Natural killer cell treated with Interleukin-12 subunit alpha and Interleukin-12 subunit beta and Interleukin-15 and Interleukin-18, amount 100 ng/mL, for 72 hours (primary cell): ENCODE results near the gene ARHGEF38. TPM values are rescaled to one million over a fixed set of nuclear protein-coding genes. Genes with fewer than 3 reads are reported as not detected.

Source experiments
- ATAC-seq, 2 donors: fragments of 150-1000 bp; cut with Tn5 transposase in 1 of 2; sonication (Bioruptor Pico), chemical (Tn5 transposase) in 1 of 2; 2 replicates each; pipeline ENCODE4 v1.10.0; 2021
- DNase-seq: peaks from one replicate; pipeline ENCODE4 v3.0.0; 2022; ENCODE audit warnings: low spot score
- H3K27ac Mint-ChIP-seq, 2 donors: 1 replicate in 1 of 2; 2 replicates in 1 of 2; pipeline ENCODE4 v1.8.0; 2022; ENCODE audit warnings: mixed read lengths in 2 of 2, mild to moderate bottlenecking in 1 of 2, moderate library complexity in 1 of 2
- H3K27me3 Mint-ChIP-seq, 2 donors: 1 replicate in 1 of 2; 2 replicates in 1 of 2; pipeline ENCODE4 v1.8.0; 2022; ENCODE audit warnings: mixed read lengths in 2 of 2
- H3K36me3 Mint-ChIP-seq: one replicate; pipeline ENCODE4 v1.8.0; 2022; ENCODE audit warnings: mixed read lengths
- H3K4me1 Mint-ChIP-seq, 2 donors: 1 replicate in 1 of 2; 2 replicates in 1 of 2; pipeline ENCODE4 v1.8.0; 2022; ENCODE audit warnings: low read depth in 2 of 2, mixed read lengths in 2 of 2, mild to moderate bottlenecking in 1 of 2
- H3K4me3 Mint-ChIP-seq: one replicate; pipeline ENCODE4 v1.8.0; 2022; ENCODE audit warnings: mixed read lengths
- H3K9me3 Mint-ChIP-seq: 2 replicates; pipeline ENCODE4 v1.8.0; 2022; ENCODE audit warnings: mixed read lengths
- total RNA-seq, 2 donors: library from RNA; stranded (reverse); gene quantifications; one replicate each; pipeline ENCODE4 v1.2.3, GENCODE V29; 2022

The ARHGEF38 gene
- total RNA-seq, 2 donors from 2014 or later = not detected

DNA sequence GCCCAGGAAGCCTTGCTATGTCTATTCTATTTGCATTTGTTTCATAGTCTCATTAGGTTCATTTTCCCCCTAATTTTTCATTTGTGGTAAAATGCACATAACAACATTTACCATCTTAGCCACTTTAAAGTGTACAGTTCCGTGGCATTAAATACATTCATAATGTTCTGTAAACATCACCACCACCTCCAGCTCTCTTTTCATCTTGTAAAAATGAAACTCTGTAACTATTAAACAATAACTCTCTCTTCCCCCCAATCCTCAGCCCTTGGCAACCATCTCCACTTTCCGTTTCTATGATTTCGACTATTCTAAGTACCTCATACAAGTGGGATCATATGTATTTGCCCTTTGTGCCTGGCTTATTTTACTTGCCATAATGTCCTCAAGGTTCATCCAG lies 19.9 kb downstream of the ARHGEF38 start:
- Mint-ChIP-seq H3K4me1 (no peaks in the 10 kb centered on the region), H3K27me3 (peaks cover 0 to 5% of the 10 kb centered on the region in 2 donors), H3K4me3 (no peak overlapping the region), H3K36me3 (no peaks in the 10 kb centered on the region), H3K27ac (no peak overlapping the region), H3K9me3 (peaks cover 7% of the 10 kb centered on the region)
- DNase-seq (no peak), ATAC-seq (no peak)

DNA sequence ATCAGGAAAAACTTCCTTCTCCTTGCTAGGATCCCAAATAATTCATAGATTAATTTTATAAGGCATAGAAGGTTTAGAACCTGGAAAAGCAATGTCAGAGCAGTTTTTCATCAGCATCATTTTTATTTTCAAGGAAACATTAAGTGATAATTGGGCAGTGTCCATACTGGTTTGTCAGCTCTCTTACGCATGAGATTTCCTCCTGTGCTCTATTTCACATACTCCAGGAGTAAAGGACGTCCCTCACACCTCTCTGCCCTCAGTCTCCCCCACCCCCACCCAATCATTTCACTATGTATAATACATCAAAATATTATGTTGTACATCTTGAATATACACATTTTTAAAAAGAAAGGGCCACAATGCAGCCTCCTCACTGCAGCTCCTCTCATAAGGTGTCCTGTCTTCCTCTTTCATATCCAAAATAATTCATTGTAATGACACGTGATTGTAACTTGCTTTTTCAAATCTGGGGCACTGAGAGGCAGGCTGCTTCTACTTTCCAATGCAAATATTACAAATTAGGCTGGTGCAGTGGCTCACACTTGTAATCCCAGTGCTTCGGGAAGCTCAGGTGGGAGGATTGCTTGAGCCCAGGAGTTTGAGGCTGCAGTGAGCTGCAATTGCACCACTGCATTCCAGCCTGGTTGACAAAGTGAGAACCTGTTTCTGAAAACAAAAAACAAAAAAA lies 34.4 kb downstream of the ARHGEF38 start:
- Mint-ChIP-seq H3K4me3 (no peak overlapping the region), H3K27ac (no peak overlapping the region), H3K27me3 (peaks cover 12 to 32% of the 10 kb centered on the region in 2 donors), H3K9me3 (no peaks in the 10 kb centered on the region), H3K4me1 (no peaks in the 10 kb centered on the region), H3K36me3 (no peaks in the 10 kb centered on the region)
- DNase-seq (no peak), ATAC-seq (no peak)

DNA sequence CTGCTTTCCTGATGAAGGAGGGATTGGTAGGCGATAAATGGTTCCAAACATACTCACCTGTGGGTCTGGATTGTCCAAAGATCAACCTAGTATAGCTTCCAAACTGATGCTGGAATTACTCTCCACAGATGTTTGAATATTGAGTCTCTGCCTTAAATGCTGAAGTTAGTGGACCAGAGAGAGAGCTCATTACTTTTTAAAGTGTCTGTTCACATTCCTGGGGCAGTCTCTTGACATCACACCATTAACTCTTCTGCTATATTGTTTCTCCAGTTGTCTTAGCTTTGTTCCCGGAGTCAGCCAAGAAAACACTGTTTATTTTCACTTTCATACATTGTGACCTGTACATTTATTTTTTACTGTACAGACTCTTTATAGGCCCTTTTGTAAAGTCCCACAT lies 35.4 kb downstream of the ARHGEF38 start:
- no peak for ATAC-seq
- H3K27ac Mint-ChIP-seq = no peak overlapping the region

DNA sequence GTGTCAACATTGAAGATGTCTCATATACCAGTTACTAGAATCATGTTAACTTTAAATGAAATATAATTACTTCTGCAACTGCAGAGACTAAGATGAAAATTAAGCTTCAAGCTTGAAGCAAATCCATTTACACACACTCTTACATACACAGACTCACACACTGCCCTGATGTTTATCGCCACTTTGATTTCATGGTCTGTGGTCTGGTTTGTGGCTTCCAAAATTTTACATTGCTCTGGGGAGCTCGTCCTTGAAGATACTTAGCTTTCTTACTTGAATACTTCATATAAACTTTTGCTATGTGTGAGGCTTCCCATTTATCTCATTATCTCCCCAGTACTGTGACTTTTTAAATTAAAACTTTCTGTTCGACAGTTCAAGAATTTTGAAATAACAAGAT lies 35.8 kb downstream of the ARHGEF38 start:
- H3K9me3 Mint-ChIP-seq = no peaks in the 10 kb centered on the region
- no peak for ATAC-seq
- no peaks in the 10 kb centered on the region for H3K4me1 Mint-ChIP-seq

More for the DNA sequence above, 35.4 kb downstream of the ARHGEF38 start:
- H3K4me1 Mint-ChIP-seq = no peaks in the 10 kb centered on the region
- no peaks in the 10 kb centered on the region for H3K36me3 Mint-ChIP-seq
- no peak for DNase-seq
- peaks cover 21 to 40% of the 10 kb centered on the region in 2 donors for H3K27me3 Mint-ChIP-seq
- no peaks in the 10 kb centered on the region for H3K9me3 Mint-ChIP-seq
- no peak overlapping the region for H3K4me3 Mint-ChIP-seq

DNA sequence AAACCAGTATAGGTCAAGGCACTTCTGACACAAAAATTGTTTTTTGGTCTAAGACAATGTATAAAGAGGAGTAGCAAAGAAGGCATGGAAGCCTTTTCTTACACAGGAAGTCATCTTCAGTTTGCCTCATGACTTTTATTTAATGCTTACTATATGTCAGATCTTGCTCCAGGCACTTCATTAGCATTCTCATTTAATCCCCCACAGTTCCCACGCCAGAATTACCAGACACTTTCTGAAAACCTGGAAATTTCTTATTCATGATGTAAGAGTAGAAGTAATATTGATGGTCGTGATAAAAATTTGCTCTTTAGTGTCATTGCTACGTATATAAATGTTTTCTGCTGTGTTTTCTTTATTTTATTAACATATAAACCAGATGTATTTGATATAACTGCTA lies 39.2 kb downstream of the ARHGEF38 start:
- no peaks in the 10 kb centered on the region for H3K4me1 Mint-ChIP-seq
- H3K36me3 Mint-ChIP-seq = no peaks in the 10 kb centered on the region
- H3K9me3 Mint-ChIP-seq = no peaks in the 10 kb centered on the region
- no peak overlapping the region for H3K4me3 Mint-ChIP-seq
- peaks cover 26 to 32% of the 10 kb centered on the region in 2 donors for H3K27me3 Mint-ChIP-seq
- no peak for ATAC-seq
- H3K27ac Mint-ChIP-seq = no peak overlapping the region
- DNase-seq = no peak

More for the DNA sequence above, 35.8 kb downstream of the ARHGEF38 start:
- Mint-ChIP-seq H3K27me3 (peaks cover 20 to 37% of the 10 kb centered on the region in 2 donors), H3K36me3 (no peaks in the 10 kb centered on the region), H3K27ac (no peak overlapping the region), H3K4me3 (no peak overlapping the region)
- DNase-seq = no peak

DNA sequence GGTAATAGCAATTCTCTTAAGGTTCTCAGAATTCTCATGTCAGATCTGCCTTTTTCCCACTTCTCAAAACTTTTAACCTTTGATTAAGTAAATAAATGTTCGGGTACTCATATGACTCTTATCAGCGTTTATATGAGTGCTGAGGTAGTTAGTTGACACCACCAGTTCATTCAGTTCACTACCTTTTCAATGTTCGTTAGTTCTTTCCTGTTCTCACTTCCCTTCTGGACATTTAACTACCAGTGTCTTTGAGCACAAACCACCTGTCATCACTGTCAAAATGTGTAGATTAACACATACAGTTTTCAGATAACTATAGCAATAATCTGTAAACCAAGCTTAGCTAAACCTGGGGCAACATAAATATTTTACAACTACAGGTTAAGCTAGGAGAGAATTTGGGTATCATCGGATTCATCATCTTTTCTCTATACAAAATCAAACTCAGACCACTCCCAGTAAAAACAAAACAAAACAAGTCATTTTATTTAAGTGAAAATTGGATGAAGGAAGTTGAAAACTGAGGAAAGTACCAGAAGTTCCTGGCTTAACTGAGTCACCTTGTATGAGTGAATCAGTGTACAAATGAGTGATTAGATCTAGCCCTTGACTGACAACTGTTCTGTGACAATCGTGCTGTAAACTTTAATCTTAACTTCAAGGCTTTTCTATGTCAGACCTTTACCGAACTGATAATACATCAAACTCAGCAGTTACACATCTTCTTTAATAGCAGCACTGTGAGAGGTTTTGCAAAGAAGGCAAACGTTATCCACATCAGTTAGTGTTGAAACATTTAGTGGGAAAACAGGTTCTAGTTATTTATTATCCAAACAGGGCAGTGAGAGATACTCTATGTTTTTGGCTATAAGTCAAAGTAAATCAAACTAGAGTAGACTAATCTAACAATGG lies 41.9 kb downstream of the ARHGEF38 start:
- Mint-ChIP-seq H3K27me3 (peaks cover 15 to 27% of the 10 kb centered on the region in 2 donors), H3K4me1 (no peaks in the 10 kb centered on the region), H3K36me3 (no peaks in the 10 kb centered on the region), H3K27ac (no peak overlapping the region), H3K4me3 (no peak overlapping the region), H3K9me3 (no peaks in the 10 kb centered on the region)
- DNase-seq = no peak
- peak in 1 of 2 donors; percentile 31 for ATAC-seq

DNA sequence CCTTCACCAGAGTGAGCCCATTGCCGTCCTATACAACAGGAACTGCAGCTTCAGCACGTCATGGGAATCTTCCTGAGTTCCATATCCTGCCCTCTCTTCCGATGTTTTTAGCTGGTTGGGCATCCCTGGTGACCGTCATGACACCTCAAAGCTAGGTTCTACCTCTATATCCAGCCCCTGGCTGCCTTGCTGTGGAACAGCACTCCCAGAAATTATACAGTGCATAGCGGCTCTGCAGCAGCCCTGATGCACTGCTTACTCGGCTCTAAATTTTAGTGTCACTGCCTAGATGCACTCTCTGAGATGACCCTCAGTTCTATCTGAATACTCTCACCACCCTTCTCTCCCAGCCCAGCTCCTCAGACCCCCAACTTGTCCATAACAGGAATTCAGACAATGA lies 44.3 kb downstream of the ARHGEF38 start:
- Mint-ChIP-seq H3K27me3 (peaks cover 13 to 25% of the 10 kb centered on the region in 2 donors), H3K27ac (no peak overlapping the region), H3K4me3 (no peak overlapping the region), H3K4me1 (no peaks in the 10 kb centered on the region), H3K9me3 (no peaks in the 10 kb centered on the region), H3K36me3 (no peaks in the 10 kb centered on the region)
- DNase-seq (no peak), ATAC-seq (no peak)

DNA sequence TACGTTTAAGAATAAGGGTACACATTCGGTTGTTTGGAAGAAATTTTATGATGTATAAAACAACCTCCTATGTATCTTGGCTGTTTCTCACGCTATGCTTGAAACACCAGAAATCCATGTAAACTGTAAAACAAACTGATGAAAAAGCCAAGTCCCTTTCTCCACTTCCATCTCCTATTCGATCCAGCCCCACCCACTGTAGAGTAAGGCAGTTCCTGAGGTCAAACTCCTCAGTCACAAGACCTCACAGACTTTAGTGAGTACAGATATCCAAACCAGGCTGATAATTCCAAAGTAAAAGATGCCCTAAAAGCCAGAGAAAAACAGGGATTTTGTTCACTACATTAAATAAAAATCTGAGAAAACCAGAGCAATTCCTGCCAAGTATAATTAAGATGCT lies 45.6 kb downstream of the ARHGEF38 start:
- no peak for ATAC-seq
- no peaks in the 10 kb centered on the region for H3K9me3 Mint-ChIP-seq
- DNase-seq = no peak
- H3K36me3 Mint-ChIP-seq = no peaks in the 10 kb centered on the region
- peaks cover 0 to 15% of the 10 kb centered on the region in 2 donors for H3K27me3 Mint-ChIP-seq
- H3K4me3 Mint-ChIP-seq = no peak overlapping the region
- no peaks in the 10 kb centered on the region for H3K4me1 Mint-ChIP-seq
- H3K27ac Mint-ChIP-seq = no peak overlapping the region

DNA sequence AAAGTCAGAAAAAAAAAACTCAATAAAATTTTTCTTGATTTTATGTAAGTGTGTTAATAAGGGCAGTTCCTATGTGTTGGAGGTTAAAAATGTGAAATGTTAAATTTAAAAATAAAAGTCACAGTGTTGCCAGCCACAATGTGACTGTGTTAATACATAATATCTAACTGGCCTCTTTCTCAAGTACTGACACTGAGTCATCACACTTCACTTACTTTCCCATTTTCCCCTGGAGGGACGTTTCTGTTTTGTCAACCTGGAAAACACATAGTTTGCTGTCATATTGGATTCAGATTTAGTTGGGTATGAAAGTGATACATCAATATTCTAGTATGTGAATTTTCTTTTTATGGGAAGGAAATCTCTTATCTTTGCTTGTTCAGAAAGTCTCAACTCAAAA lies 46.4 kb downstream of the ARHGEF38 start:
- ATAC-seq (no peak), DNase-seq (no peak)
- no peaks in the 10 kb centered on the region for H3K4me1 Mint-ChIP-seq
- peaks cover 0 to 14% of the 10 kb centered on the region in 2 donors for H3K27me3 Mint-ChIP-seq
- no peaks in the 10 kb centered on the region for H3K36me3 Mint-ChIP-seq
- no peak overlapping the region for H3K27ac Mint-ChIP-seq
- no peaks in the 10 kb centered on the region for H3K9me3 Mint-ChIP-seq
- no peak overlapping the region for H3K4me3 Mint-ChIP-seq

DNA sequence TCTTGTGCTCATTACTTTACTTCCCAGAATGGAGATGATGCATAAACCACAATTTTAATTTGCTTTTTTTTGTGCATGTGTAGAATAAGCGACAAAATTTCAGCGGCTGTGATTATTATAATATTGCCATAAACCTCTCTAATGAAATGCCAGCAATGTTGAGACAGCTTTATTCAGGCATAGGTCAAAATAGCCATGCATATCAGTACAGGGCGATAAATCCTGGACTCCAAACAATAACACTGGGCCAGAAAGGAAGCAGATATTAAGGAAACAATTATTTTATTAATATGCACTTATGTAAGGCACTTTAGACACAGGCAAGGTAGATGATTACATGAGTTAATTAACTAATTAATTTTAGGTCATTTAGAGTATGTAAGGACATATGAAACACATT lies 47.1 kb downstream of the ARHGEF38 start:
- Mint-ChIP-seq H3K4me1 (no peaks in the 10 kb centered on the region), H3K36me3 (no peaks in the 10 kb centered on the region), H3K27me3 (peaks cover 0 to 9% of the 10 kb centered on the region in 2 donors), H3K9me3 (no peaks in the 10 kb centered on the region), H3K27ac (no peak overlapping the region), H3K4me3 (no peak overlapping the region)
- no peak for DNase-seq
- no peak for ATAC-seq

DNA sequence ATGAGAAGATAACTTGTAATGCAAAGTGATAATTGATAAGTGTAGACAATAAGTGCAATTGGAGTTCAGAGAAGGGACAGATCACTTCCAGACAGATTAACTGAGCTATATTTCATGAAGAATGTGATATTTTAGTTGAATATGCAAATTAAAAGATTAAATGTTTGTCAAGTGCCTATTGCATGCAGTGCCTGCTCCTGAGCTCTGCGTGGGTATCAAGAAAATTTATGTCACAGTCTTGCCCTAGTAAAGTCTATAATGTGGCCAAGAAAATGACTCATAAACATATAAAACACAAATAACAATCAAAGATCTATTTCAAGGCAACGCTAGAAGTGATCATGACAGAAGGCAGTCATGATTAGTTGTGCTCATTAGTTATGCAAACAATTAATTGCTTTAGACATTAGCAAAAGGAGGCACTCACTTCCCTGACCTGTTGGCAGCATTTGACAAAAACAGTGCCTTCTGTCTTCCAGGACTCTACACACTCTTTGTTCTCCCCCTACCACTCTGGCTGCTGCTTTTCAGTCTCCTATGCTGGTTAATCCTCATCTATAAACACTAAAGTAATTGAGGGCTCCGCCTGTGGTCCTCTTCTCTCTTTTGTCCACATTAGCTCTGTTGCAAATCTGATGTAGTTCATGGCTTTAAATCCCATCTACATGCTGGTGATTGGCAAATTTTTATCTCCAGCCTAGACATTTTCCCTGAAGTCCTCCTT lies 47.7 kb downstream of the ARHGEF38 start:
- Mint-ChIP-seq H3K4me3 (no peak overlapping the region), H3K4me1 (no peaks in the 10 kb centered on the region), H3K9me3 (no peaks in the 10 kb centered on the region), H3K36me3 (no peaks in the 10 kb centered on the region), H3K27me3 (peaks cover 0 to 6% of the 10 kb centered on the region in 2 donors), H3K27ac (no peak overlapping the region)
- ATAC-seq (no peak), DNase-seq (no peak)

DNA sequence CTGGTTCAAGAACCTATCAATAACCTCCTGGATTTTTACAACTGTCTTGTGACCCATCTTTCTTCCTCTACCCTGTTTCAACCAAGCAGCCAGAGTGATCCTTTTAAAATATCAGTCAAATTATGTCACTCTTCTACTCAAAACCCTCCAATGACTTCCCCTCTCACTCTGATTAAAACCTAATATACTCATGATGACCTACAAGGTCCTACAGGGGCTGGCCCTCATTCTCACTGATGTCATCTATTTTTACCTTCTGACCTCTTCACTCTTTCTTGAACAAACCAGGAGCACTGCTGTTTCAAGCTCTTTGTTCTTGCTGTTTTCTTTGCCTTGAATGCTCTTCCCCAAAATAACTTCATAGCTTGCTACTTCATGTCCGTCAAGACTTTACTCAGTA lies 48.5 kb downstream of the ARHGEF38 start:
- H3K36me3 Mint-ChIP-seq = no peaks in the 10 kb centered on the region

DNA sequence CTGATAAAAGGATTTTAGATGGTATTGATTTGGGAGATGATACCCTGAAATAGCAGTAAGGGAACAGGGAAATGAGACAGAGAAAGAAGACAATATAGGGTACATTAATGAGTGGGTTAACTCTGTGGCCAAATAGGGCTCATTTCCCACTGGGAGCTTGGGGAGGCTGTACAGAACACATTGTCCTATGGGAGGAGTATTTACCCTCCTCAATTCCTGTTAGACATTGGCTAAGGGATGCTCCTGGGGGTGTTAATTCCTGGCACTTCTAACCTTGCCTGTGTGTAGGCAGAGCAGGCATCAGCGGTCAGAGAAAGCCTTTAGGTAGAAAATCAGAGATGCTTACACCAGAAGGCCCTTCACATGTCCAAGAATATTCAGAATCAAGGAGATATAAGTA lies 49.0 kb downstream of the ARHGEF38 start:
- H3K36me3 Mint-ChIP-seq = no peaks in the 10 kb centered on the region
- peaks cover 0 to 6% of the 10 kb centered on the region in 2 donors for H3K27me3 Mint-ChIP-seq
- no peaks in the 10 kb centered on the region for H3K4me1 Mint-ChIP-seq
- no peak overlapping the region for H3K27ac Mint-ChIP-seq
- no peaks in the 10 kb centered on the region for H3K9me3 Mint-ChIP-seq
- H3K4me3 Mint-ChIP-seq = no peak overlapping the region
- no peak for DNase-seq
- no peak for ATAC-seq

More for the DNA sequence above, 48.5 kb downstream of the ARHGEF38 start:
- Mint-ChIP-seq H3K9me3 (no peaks in the 10 kb centered on the region), H3K4me3 (no peak overlapping the region), H3K4me1 (no peaks in the 10 kb centered on the region), H3K27me3 (peaks cover 0 to 6% of the 10 kb centered on the region in 2 donors), H3K27ac (no peak overlapping the region)
- ATAC-seq (no peak), DNase-seq (no peak)

DNA sequence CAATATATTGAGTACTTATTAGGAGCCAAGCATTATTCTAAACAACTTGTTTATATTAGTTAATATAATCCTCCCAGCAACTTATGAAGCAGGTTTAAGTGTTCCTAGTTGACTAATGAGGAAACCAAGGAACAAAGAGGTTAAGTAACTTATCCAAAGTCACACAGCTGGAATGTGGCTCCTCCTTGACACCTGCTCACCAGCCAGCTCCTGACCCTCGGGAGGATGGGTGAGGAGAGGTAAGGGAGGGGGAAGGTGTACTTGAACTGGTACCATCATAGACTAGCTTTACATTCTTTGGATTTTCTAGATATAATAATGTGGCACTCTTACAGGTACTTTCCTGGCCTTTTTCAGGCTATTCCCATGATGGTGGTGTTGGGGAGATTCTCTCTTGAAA lies 50.7 kb downstream of the ARHGEF38 start:
- Mint-ChIP-seq H3K4me3 (no peak overlapping the region), H3K9me3 (no peaks in the 10 kb centered on the region), H3K27ac (no peak overlapping the region), H3K36me3 (no peaks in the 10 kb centered on the region), H3K27me3 (peaks cover 0 to 9% of the 10 kb centered on the region in 2 donors), H3K4me1 (no peaks in the 10 kb centered on the region)
- ATAC-seq = no peak
- DNase-seq = no peak
